PFSK-1 (cell line): ENCODE results near the gene RNU5D-1.

Experiments used
- FOXP2 ChIP-seq: optimal IDR thresholded peaks from 2 replicates; pipeline ENCODE3; 2011; ENCODE audit warnings: borderline replicate concordance, control low read depth, inconsistent platforms; ENCODE audit not compliant: insufficient read depth; ENCODE audit errors: extremely low read length, extremely low read depth
- POLR2AphosphoS5 ChIP-seq: IDR thresholded peaks from 2 replicates; pipeline ENCODE4 v1.6.1; 2012; ENCODE audit warnings: low read depth, mild to moderate bottlenecking, control low read depth, low read length, moderate library complexity
- REST ChIP-seq, 2 experiments: IDR thresholded peaks; 2 replicates each; pipeline versions ENCODE4 v1.6.1 to v1.8.0; 2011 to 2012; ENCODE audit warnings: low read depth in 2 of 2, low read length in 2 of 2, control low read depth in 1 of 2, inconsistent platforms in 1 of 2, mild to moderate bottlenecking in 1 of 2, moderate library complexity in 1 of 2; ENCODE audit not compliant: insufficient read depth in 1 of 2
- SIN3A ChIP-seq: IDR thresholded peaks from 2 replicates; pipeline ENCODE4 v1.6.1; 2012; ENCODE audit warnings: mild to moderate bottlenecking, low read length, moderate library complexity, borderline replicate concordance; ENCODE audit not compliant: insufficient read depth
- TAF1 ChIP-seq: IDR thresholded peaks from 2 replicates; pipeline ENCODE4 v1.6.1; 2012; ENCODE audit warnings: low read length, control low read depth, borderline replicate concordance; ENCODE audit not compliant: insufficient read depth

DNA sequence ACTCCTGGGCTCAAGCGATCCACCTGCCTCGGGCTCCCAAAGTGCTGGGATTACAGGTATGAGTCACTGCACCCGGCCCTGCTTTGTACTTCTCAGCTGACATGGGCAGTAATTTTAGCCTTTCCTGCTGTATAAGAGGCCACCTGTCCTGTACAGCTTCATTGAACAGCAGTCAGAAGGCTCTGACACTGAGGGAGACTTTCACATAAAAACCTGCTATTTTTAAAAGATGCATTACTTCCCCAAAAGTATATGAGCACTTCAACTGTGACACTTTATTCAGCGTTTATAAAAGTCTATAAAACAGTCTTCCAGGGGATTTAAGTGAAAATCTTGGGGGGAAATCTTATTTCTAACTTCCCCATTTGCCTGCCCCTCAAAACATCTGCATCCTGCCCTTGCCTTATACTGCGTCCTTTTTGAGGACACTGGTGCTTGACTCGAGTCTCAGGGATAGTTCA is 17.6 kb downstream of the RNU5D-1 start:
- TF ChIP-seq TAF1 (no peak), SIN3A (no peak), POLR2AphosphoS5 (no peak), REST (IDR thresholded peaks at IDR 0.05; ENCODE audit: insufficient read depth in 1 of 2, low read depth in 2 of 2, low read length in 2 of 2) (no peak), FOXP2 (no peak)
